CD4-positive, alpha-beta T cell (primary cell): ENCODE results near the gene DCAF15. TPM values are rescaled to one million over a fixed set of nuclear protein-coding genes. Genes with fewer than 3 reads are reported as not detected.

Experiments used
- ATAC-seq: fragments of 200-7000 bp; cut with Tn5 transposase; one replicate; pipeline ENCODE4 v1.10.0; 2022; ENCODE audit warnings: mild to moderate bottlenecking; ENCODE audit not compliant: poor library complexity
- CTCF ChIA-PET: fragments of 350-600 bp; sonication (Branson Sonifier 250); formaldehyde crosslinking; loops from one replicate; lab custom pipeline; 2021; ENCODE audit warnings: antibody characterized with exemption, inconsistent platforms; lab: Charles Lee
- POLR2A ChIA-PET: fragments of 350-600 bp; sonication (Branson Sonifier 250); formaldehyde crosslinking; loops from one replicate; lab custom pipeline; 2021; ENCODE audit warnings: antibody characterized with exemption, inconsistent platforms; lab: Charles Lee
- DNase-seq, 14 experiments: peaks; one replicate each; pipeline ENCODE4 v3.0.0-alpha.2; 2013 to 2020; ENCODE audit warnings: mixed read lengths in 2 of 14
- H3K27ac ChIP-seq, 2 donors: one replicate each; pipeline versions ENCODE4 v1.5.1 to v1.7.0; 2013; ENCODE audit warnings: low read length in 2 of 2, low read depth in 1 of 2, mild to moderate bottlenecking in 1 of 2
- H3K27me3 ChIP-seq, 2 experiments: 1 replicate in 1 of 2; 2 replicates in 1 of 2; pipeline versions ENCODE4 v1.6.1 to v1.7.0; 2013; ENCODE audit warnings: low read length in 2 of 2, control low read depth in 1 of 2, mild to moderate bottlenecking in 1 of 2, moderate library complexity in 1 of 2; ENCODE audit not compliant: insufficient read depth in 2 of 2, control insufficient read depth in 1 of 2
- H3K36me3 ChIP-seq: one replicate; pipeline ENCODE4 v1.6.1; 2013; ENCODE audit warnings: low read length, control low read depth; ENCODE audit not compliant: insufficient read depth
- H3K4me1 ChIP-seq: one replicate; pipeline ENCODE4 v1.6.1; 2013; ENCODE audit warnings: low read length, control low read depth; ENCODE audit not compliant: insufficient read depth
- H3K4me3 ChIP-seq: one replicate; pipeline ENCODE4 v1.5.1; 2013; ENCODE audit warnings: mild to moderate bottlenecking, low read length, moderate library complexity
- H3K9me3 ChIP-seq, 2 experiments: 1 replicate in 1 of 2; 2 replicates in 1 of 2; pipeline versions ENCODE4 v1.6.1 to v1.7.0; 2013; ENCODE audit warnings: low read length in 2 of 2, mild to moderate bottlenecking in 2 of 2, control low read depth in 1 of 2, moderate library complexity in 1 of 2; ENCODE audit not compliant: control insufficient read depth in 1 of 2, insufficient read depth in 1 of 2
- H3K27ac Mint-ChIP-seq: one replicate; pipeline ENCODE4 v1.8.0; 2020; ENCODE audit warnings: mixed read lengths
- H3K27me3 Mint-ChIP-seq: one replicate; pipeline ENCODE4 v1.8.0; 2021; ENCODE audit warnings: mixed read lengths
- H3K36me3 Mint-ChIP-seq: one replicate; pipeline ENCODE4 v1.8.0; 2021; ENCODE audit warnings: low read depth, mixed read lengths
- H3K4me1 Mint-ChIP-seq: one replicate; pipeline ENCODE4 v1.8.0; 2021; ENCODE audit warnings: low read depth, mixed read lengths
- H3K4me3 Mint-ChIP-seq: one replicate; pipeline ENCODE4 v1.8.0; 2020; ENCODE audit warnings: mild to moderate bottlenecking, mixed read lengths
- H3K9me3 Mint-ChIP-seq: one replicate; pipeline ENCODE4 v1.8.0; 2020; ENCODE audit warnings: mixed read lengths
- intact Hi-C, 2 experiments: fragments of 100-400 bp; cut with DNase I in 1 of 2; cut with micrococcal nuclease in 1 of 2; formaldehyde crosslinking; loops; one replicate each; pipeline versions ENCODE4 v1.15.1 to v1.9.0; 2023 to 2025; cut with DNase I, micrococcal nuclease
- total RNA-seq, 174 experiments: library from RNA in 2 of 174; stranded (reverse) in 2 of 174; gene quantifications; one replicate each; pipeline ENCODE4 v1.2.3 and lab custom pipeline; 2021 to 2026
- TF ChIP-seq, protein P1 (sequence below): fragments of 200-600 bp; IDR thresholded peaks from one replicate; pipeline ENCODE4 v1.8.0; 2022; ENCODE audit warnings: antibody characterized with exemption, mild to moderate bottlenecking

DCAF15 gene
- total RNA-seq, 2 experiments from 2014 or later: 84.9 to 85.0 TPM

DNA sequence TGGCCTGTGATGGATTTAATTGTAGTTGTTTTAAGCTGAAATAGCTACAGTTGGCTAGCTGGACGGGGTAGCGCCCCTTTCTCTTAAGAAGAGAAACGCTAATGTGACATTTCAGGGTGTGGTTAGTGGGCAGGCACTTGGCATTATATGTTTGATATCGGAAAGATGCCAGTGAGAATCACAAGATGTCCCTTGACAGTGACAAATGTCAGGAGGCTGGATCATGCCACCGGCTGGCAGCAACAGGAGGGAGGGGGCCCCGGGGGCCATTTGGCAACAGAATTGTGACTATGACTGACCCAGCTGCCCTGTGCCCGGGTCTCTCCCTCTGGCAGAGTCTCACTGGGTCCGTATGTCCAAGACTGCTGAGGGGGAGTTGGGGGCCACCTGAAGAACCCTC is 4.7 kb downstream of the DCAF15 start:
- DNase-seq: no peak
- no peaks in the 10 kb centered on the region for H3K9me3 ChIP-seq
- peaks cover 54% of the 10 kb centered on the region for H3K36me3 Mint-ChIP-seq
- intact Hi-C loops: no loop called here
- no peak overlapping the region for H3K27ac Mint-ChIP-seq
- peaks cover 72% of the 10 kb centered on the region for H3K36me3 ChIP-seq
- ChIA-PET CTCF (interaction anchor here (1.1 kb wide), 1 partner anchor 76 kb away, joined by 4 read pairs; no protein-coding TSS in a partner anchor), POLR2A (no interaction called here)
- H3K27me3 Mint-ChIP-seq: no peaks in the 10 kb centered on the region
- H3K4me1 ChIP-seq: peaks cover 27% of the 10 kb centered on the region
- H3K4me1 Mint-ChIP-seq: peaks cover 12% of the 10 kb centered on the region
- no peak overlapping the region for H3K4me3 Mint-ChIP-seq
- no peak for ATAC-seq
- H3K27ac ChIP-seq: no peak overlapping the region
- H3K4me3 ChIP-seq: no peak overlapping the region
- TF ChIP-seq, protein P1, sequence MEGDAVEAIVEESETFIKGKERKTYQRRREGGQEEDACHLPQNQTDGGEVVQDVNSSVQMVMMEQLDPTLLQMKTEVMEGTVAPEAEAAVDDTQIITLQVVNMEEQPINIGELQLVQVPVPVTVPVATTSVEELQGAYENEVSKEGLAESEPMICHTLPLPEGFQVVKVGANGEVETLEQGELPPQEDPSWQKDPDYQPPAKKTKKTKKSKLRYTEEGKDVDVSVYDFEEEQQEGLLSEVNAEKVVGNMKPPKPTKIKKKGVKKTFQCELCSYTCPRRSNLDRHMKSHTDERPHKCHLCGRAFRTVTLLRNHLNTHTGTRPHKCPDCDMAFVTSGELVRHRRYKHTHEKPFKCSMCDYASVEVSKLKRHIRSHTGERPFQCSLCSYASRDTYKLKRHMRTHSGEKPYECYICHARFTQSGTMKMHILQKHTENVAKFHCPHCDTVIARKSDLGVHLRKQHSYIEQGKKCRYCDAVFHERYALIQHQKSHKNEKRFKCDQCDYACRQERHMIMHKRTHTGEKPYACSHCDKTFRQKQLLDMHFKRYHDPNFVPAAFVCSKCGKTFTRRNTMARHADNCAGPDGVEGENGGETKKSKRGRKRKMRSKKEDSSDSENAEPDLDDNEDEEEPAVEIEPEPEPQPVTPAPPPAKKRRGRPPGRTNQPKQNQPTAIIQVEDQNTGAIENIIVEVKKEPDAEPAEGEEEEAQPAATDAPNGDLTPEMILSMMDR: no peak
- no peaks in the 10 kb centered on the region for H3K9me3 Mint-ChIP-seq
- H3K27me3 ChIP-seq: no peaks in the 10 kb centered on the region

DNA sequence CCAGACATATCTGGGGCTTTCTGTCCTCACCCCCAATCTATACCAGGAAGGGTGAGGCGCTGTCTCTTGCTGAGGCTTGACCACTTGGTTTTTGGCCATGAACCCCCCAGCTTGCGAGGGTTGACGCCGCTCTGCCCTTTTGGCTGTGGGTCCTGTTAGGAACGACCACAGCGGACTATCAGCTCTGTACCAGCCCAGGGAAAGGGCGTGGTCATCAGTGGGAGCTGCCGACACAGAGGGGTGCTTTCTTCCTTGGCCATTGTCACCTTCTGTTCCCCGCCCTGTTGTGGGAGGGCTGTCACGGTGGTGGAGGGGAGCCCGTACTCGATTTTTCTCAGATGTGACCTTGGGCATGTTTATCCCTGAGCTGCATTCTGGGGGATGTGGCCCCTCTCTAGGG is 5.7 kb downstream of the DCAF15 start:
- no peak overlapping the region for H3K27ac ChIP-seq
- ATAC-seq (no peak), DNase-seq (no peak)
- Mint-ChIP-seq H3K4me3 (peak overlapping the region; percentile 30), H3K27me3 (no peaks in the 10 kb centered on the region), H3K36me3 (peaks cover 49% of the 10 kb centered on the region), H3K9me3 (no peaks in the 10 kb centered on the region), H3K27ac (no peak overlapping the region), H3K4me1 (peaks cover 8% of the 10 kb centered on the region)
- no peak overlapping the region for H3K4me3 ChIP-seq
- ChIA-PET POLR2A (no interaction called here), CTCF (no interaction called here)
- intact Hi-C loops: no loop called here
- H3K9me3 ChIP-seq: no peaks in the 10 kb centered on the region
- TF ChIP-seq, protein P1: no peak
- H3K27me3 ChIP-seq: no peaks in the 10 kb centered on the region
- H3K4me1 ChIP-seq: peaks cover 24% of the 10 kb centered on the region
- H3K36me3 ChIP-seq: peaks cover 73% of the 10 kb centered on the region

DNA sequence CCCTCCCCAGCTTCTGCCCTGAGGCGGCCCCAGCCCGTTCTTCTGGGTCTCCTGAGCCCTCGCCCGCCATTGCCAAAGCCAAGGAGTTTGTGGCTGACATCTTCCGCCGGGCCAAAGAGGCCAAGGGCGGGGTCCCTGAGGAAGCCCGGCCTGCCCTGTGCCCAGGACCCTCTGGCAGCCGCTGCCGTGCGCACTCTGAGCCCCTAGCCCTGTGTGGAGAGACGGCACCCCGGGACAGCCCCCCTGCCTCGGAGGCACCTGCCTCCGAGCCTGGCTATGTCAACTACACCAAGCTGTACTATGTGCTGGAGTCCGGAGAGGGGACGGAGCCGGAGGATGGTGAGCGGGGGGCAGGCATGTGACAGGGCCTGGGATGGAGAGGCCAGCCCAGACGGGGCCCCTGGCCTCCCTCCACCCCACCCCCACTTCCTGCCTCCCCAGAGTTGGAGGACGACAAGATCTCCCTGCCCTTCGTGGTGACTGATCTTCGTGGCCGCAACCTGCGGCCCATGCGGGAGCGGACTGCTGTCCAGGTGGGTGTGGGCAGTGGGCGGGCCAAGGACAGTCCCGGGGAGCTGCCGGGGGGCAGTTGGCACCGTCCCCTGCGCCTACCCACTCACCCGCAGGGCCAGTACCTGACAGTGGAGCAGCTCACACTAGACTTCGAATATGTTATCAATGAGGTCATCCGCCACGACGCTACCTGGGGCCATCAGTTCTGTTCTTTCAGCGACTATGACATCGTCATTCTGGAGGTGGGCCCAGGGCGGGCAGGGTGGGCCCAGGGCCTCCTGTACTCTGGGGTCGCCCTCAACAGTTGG is 7.0 kb downstream of the DCAF15 start:
- CTCF ChIA-PET: interaction anchor here (0.7 to 1.6 kb wide), 6 partner anchors 44 to 94 kb away, joined by 3 to 9 read pairs (median 3); partner anchors contain the start of genes IL27RA and RFX1
- Histone ChIP-seq H3K27me3 (no peaks in the 10 kb centered on the region), H3K27ac (no peak overlapping the region), H3K4me3 (no peak overlapping the region), H3K9me3 (no peaks in the 10 kb centered on the region), H3K4me1 (peaks cover 11% of the 10 kb centered on the region), H3K36me3 (peaks cover 71% of the 10 kb centered on the region)
- no peak for ATAC-seq
- no peak overlapping the region for H3K4me3 Mint-ChIP-seq
- POLR2A ChIA-PET: interaction anchor here (0.6 kb wide), 1 partner anchor 1685 kb away, joined by 4 read pairs; no protein-coding TSS in a partner anchor
- H3K4me1 Mint-ChIP-seq: peaks cover 8% of the 10 kb centered on the region
- DNase-seq: no peak
- peaks cover 52% of the 10 kb centered on the region for H3K36me3 Mint-ChIP-seq
- intact Hi-C loops: no loop called here
- H3K9me3 Mint-ChIP-seq: no peaks in the 10 kb centered on the region
- no peak overlapping the region for H3K27ac Mint-ChIP-seq
- TF ChIP-seq, protein P1: no peak
- no peaks in the 10 kb centered on the region for H3K27me3 Mint-ChIP-seq
